ENCODE results near the gene PCYOX1L.

Gene PCYOX1L

DNA sequence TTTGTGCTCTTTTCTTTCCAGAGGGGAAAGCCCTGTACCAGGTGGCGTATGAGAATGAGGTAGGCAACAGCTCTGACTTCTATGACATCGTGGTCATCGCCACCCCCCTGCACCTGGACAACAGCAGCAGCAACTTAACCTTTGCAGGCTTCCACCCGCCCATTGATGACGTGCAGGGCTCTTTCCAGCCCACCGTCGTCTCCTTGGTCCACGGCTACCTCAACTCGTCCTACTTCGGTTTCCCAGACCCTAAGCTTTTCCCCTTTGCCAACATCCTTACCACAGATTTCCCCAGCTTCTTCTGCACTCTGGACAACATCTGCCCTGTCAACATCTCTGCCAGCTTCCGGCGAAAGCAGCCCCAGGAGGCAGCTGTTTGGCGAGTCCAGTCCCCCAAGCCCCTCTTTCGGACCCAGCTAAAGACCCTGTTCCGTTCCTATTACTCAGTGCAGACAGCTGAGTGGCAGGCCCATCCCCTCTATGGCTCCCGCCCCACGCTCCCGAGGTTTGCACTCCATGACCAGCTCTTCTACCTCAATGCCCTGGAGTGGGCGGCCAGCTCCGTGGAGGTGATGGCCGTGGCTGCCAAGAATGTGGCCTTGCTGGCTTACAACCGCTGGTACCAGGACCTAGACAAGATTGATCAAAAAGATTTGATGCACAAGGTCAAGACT, 10.3 kb downstream of the PCYOX1L start:
- Histone ChIP-seq H3K9me3 (ENCODE audit: control insufficient read depth, low read length) (no peaks in the 10 kb centered on the region), H3K4me1 (ENCODE audit: control insufficient read depth, insufficient read depth, low read length, poor library complexity, severe bottlenecking) (peaks cover 4% of the 10 kb centered on the region), H3K27ac (ENCODE audit: low read depth, low read length, severe bottlenecking) (no peak overlapping the region), H3K4me3 (ENCODE audit: extremely low read depth, insufficient read depth, low read length, poor library complexity, severe bottlenecking) (no peak overlapping the region), H3K36me3 (ENCODE audit: control insufficient read depth, insufficient read depth, low read length) (no peaks in the 10 kb centered on the region)
- WGBS, 2 experiments (ENCODE audit: insufficient coverage in 2 of 2): 91 to 97% methylated on average over 19 of the region's 22 CpGs

DNA sequence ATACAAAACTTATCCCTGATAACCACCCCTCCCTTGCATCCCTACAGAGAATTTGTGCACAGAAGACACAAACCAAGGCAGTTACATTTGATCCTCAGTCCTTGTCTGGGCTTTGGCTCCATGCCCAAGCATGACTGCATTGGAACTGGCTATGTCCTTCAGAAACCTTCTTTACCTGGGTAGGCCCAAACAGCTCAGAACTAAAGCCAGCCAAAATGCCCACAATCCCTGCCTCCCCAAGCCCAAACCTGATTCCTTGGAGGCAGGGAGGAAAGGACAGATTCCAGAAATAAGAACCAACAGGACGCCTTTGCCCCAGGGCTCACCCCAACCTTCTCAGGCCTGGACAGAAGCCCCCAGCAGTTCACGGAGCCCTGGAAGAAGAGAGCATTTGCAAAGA, 13.0 kb downstream of the PCYOX1L start:
- Histone ChIP-seq H3K36me3 (ENCODE audit: control insufficient read depth, insufficient read depth, low read length) (no peaks in the 10 kb centered on the region), H3K4me1 (ENCODE audit: control insufficient read depth, insufficient read depth, low read length, poor library complexity, severe bottlenecking) (peaks cover 4% of the 10 kb centered on the region), H3K4me3 (ENCODE audit: extremely low read depth, insufficient read depth, low read length, poor library complexity, severe bottlenecking) (no peak overlapping the region), H3K27ac (ENCODE audit: low read depth, low read length, severe bottlenecking) (no peak overlapping the region), H3K9me3 (ENCODE audit: control insufficient read depth, low read length) (no peaks in the 10 kb centered on the region)
- WGBS, 2 experiments (ENCODE audit: insufficient coverage in 2 of 2): 60 to 86% methylated on average over 1 to 2 of the region's 2 CpGs

DNA sequence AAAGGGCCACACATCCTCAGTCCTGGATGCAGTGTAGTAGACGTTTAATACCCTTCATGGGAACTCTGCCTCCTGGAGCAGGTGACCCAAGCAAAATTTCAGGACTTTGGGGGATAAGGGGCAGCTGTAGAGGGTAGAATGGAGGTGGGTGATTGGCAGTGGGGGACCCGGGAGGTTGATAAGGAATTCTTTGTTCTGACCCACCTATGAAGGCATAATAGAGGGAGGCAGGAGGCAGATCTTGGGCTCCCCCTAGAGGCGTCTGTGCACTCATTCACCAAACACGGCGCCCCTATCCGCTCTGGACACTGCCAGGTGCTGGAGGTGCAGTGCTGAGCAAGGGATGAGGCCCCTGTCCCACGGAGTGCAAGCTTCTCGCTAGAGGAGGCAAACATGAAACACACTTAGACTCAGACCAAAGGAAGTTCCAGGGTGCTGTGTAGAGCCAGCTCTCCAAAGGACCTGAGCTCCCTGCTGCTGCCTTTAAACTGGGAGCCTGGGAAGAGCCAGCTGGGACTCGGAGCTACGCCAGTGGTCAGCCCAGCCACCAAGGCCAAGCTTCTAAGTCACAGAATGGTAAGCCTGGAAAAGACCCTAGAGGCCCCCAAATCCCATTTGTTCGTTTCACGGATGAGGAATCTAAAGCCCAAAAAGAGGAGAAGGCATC, 13.6 kb downstream of the PCYOX1L start:
- H3K4me3 ChIP-seq (ENCODE audit: extremely low read depth, insufficient read depth, low read length, poor library complexity, severe bottlenecking): no peak overlapping the region
- peaks cover 4% of the 10 kb centered on the region for H3K4me1 ChIP-seq (ENCODE audit: control insufficient read depth, insufficient read depth, low read length, poor library complexity, severe bottlenecking)
- no peak overlapping the region for H3K27ac ChIP-seq (ENCODE audit: low read depth, low read length, severe bottlenecking)
- no peaks in the 10 kb centered on the region for H3K36me3 ChIP-seq (ENCODE audit: control insufficient read depth, insufficient read depth, low read length)
- no peaks in the 10 kb centered on the region for H3K9me3 ChIP-seq (ENCODE audit: control insufficient read depth, low read length)
- 53 to 60% methylated on average over 10 to 12 of the region's 12 CpGs for WGBS, 2 experiments (ENCODE audit: insufficient coverage in 2 of 2)

DNA sequence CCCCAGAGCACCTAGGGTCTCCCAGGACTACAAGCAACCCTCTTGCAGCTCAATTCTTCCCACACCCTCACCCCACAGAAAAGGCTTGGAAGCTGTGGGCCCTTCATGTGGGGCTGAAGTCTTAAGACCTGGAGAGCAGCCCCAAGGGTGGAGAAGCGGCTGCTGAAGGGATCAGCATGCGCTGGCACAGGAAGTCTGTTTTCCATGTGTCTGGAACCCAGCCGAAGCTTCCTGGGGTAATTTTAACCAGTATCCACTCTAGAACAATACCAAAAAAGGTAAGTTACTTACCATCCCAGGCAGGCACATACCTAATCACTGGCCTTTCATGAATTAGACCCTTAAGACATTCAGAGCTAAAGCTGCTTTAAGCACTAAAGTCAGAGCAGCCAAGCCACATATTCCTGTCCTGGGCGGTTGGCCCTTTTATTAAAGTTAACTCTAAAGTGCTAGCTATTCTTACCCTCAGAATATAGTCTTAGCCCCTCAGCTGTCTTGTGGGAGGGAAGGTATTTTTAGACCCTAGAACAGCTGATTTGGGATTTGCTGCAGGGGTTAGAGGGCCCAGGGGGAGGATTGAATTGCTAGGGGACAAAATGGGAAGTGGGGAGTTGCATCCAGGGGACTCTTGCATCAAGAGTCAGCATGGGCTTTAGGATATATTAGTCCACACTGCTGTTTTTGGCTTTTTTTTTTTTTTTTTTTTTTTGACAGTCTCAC, 14.4 kb downstream of the PCYOX1L start:
- H3K36me3 ChIP-seq (ENCODE audit: control insufficient read depth, insufficient read depth, low read length): no peaks in the 10 kb centered on the region
- peaks cover 4% of the 10 kb centered on the region for H3K4me1 ChIP-seq (ENCODE audit: control insufficient read depth, insufficient read depth, low read length, poor library complexity, severe bottlenecking)
- WGBS, 2 experiments (ENCODE audit: insufficient coverage in 2 of 2): 90 to 93% methylated on average over 3 to 4 of the region's 4 CpGs
- H3K9me3 ChIP-seq (ENCODE audit: control insufficient read depth, low read length): no peaks in the 10 kb centered on the region
- H3K4me3 ChIP-seq (ENCODE audit: extremely low read depth, insufficient read depth, low read length, poor library complexity, severe bottlenecking): no peak overlapping the region
- no peak overlapping the region for H3K27ac ChIP-seq (ENCODE audit: low read depth, low read length, severe bottlenecking)

DNA sequence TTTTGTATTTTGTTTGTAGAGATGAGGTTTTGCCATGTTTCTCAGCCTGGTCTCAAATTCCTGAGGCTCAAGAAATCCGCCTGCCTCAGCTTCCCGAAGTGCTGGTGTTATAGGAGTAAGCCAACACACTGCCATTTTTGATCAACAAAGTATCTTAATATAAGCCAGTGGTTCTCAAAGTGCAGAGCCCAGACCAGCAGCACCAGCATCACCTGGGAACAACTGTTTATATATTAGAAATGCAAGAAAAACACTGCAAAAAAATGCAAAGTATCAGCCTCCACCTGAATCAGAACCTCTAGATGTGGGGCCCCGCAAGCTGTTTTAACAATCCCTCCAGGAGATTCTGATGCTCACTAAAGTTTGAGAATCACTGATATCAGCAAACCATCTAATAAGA, 15.1 kb downstream of the PCYOX1L start:
- Histone ChIP-seq H3K4me3 (ENCODE audit: extremely low read depth, insufficient read depth, low read length, poor library complexity, severe bottlenecking) (no peak overlapping the region), H3K27ac (ENCODE audit: low read depth, low read length, severe bottlenecking) (no peak overlapping the region), H3K36me3 (ENCODE audit: control insufficient read depth, insufficient read depth, low read length) (no peaks in the 10 kb centered on the region), H3K4me1 (ENCODE audit: control insufficient read depth, insufficient read depth, low read length, poor library complexity, severe bottlenecking) (peaks cover 4% of the 10 kb centered on the region), H3K9me3 (ENCODE audit: control insufficient read depth, low read length) (no peaks in the 10 kb centered on the region)
- WGBS, 2 experiments (ENCODE audit: insufficient coverage in 2 of 2): 100% methylated on average over 1 to 2 of the region's 3 CpGs

DNA sequence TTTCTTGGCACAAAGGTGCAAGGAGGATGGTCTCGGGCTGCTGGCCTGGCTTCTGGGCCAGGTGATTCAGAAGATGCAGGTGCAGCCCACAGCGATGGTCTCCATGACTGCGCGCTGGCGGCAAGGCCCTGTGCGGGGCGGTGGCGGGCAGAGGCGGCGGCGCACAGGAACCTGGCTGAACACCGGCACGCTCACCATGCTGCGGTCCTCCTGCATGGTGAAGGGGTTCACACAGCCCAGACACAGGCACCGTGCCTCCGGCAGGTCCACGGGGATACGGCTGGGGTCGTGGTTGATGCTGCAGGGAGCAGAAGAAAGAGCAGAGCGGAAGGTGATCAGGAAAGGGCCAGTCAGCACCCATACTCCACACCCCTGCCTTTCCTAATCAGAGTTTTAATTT, 16.5 kb downstream of the PCYOX1L start:
- 94 to 100% methylated on average over 13 to 16 of the region's 20 CpGs for WGBS, 2 experiments (ENCODE audit: insufficient coverage in 2 of 2)
- Histone ChIP-seq H3K4me1 (ENCODE audit: control insufficient read depth, insufficient read depth, low read length, poor library complexity, severe bottlenecking) (peaks cover 9% of the 10 kb centered on the region), H3K36me3 (ENCODE audit: control insufficient read depth, insufficient read depth, low read length) (no peaks in the 10 kb centered on the region), H3K9me3 (ENCODE audit: control insufficient read depth, low read length) (no peaks in the 10 kb centered on the region), H3K27ac (ENCODE audit: low read depth, low read length, severe bottlenecking) (no peak overlapping the region), H3K4me3 (ENCODE audit: extremely low read depth, insufficient read depth, low read length, poor library complexity, severe bottlenecking) (no peak overlapping the region)

DNA sequence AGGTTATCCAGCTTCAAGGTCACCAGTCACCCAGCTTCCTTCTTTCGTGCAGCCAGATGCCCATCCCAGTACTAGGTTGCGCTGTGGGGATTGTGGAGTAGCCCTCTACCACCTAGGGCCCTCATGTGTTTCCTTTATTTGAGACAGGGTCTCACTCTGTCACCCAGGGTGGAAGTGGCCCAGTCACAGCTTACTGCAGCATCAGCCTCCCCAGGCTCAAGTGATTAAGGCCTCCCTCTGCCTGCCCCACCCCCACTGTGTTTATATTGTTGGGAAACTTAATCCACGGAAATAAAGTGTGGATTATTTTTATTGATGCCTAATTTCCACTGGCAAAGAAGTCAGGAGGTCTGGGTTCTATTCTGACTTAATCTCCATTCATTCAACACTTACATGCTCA, 17.0 kb downstream of the PCYOX1L start:
- no CpG with 5 or more reads among the region's 3 CpGs for WGBS, 2 experiments (ENCODE audit: insufficient coverage in 2 of 2)
- H3K4me1 ChIP-seq (ENCODE audit: control insufficient read depth, insufficient read depth, low read length, poor library complexity, severe bottlenecking): peaks cover 9% of the 10 kb centered on the region
- no peak overlapping the region for H3K27ac ChIP-seq (ENCODE audit: low read depth, low read length, severe bottlenecking)
- H3K9me3 ChIP-seq (ENCODE audit: control insufficient read depth, low read length): no peaks in the 10 kb centered on the region
- H3K4me3 ChIP-seq (ENCODE audit: extremely low read depth, insufficient read depth, low read length, poor library complexity, severe bottlenecking): no peak overlapping the region
- no peaks in the 10 kb centered on the region for H3K36me3 ChIP-seq (ENCODE audit: control insufficient read depth, insufficient read depth, low read length)

DNA sequence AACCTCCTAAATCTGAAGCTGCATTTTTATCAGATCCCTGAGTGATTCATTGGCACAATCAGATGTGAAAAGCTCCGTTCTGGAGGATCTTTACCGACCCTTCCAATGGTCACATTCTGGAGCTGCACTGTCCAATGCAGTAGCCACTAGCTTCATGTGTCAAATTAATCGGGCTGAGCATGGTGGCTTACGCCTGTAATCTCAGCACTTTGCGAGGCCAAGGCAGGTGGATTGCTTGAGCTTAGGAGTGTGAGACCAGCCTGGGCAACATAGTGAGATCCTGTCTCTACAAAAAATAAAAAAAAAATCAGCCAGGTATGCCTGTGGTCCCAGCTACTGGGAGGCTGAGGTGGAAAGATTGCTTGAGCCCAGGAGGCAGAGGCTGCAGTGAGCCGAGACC, 17.6 kb downstream of the PCYOX1L start:
- WGBS, 2 experiments (ENCODE audit: insufficient coverage in 2 of 2): 92 to 99% methylated on average over 4 of the region's 6 CpGs
- H3K36me3 ChIP-seq (ENCODE audit: control insufficient read depth, insufficient read depth, low read length): no peaks in the 10 kb centered on the region
- H3K4me3 ChIP-seq (ENCODE audit: extremely low read depth, insufficient read depth, low read length, poor library complexity, severe bottlenecking): no peak overlapping the region
- H3K4me1 ChIP-seq (ENCODE audit: control insufficient read depth, insufficient read depth, low read length, poor library complexity, severe bottlenecking): peaks cover 11% of the 10 kb centered on the region
- H3K27ac ChIP-seq (ENCODE audit: low read depth, low read length, severe bottlenecking): no peak overlapping the region
- no peaks in the 10 kb centered on the region for H3K9me3 ChIP-seq (ENCODE audit: control insufficient read depth, low read length)

DNA sequence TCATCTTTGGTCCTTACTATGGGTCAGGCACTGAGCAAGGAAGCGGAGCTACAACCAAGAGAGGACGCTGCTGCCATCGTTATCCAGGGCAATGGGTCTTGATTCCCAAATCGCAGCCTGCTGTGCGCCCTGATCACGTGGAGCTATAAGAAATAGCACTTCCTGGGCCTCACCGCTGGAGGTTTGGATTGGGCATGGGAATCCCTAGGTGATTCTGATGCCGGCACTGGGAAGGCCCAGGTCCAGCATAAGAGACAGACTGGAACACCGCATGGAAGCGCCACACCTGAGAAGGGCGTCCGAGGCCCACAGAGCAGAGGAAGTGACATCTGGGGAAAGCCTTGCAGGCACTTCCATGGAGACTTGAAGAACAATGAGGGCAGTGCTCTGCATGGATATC, 18.3 kb downstream of the PCYOX1L start:
- WGBS, 2 experiments (ENCODE audit: insufficient coverage in 2 of 2): 95% methylated on average over 12 of the region's 12 CpGs
- H3K27ac ChIP-seq (ENCODE audit: low read depth, low read length, severe bottlenecking): no peak overlapping the region
- peaks cover 18% of the 10 kb centered on the region for H3K4me1 ChIP-seq (ENCODE audit: control insufficient read depth, insufficient read depth, low read length, poor library complexity, severe bottlenecking)
- no peaks in the 10 kb centered on the region for H3K9me3 ChIP-seq (ENCODE audit: control insufficient read depth, low read length)
- H3K36me3 ChIP-seq (ENCODE audit: control insufficient read depth, insufficient read depth, low read length): no peaks in the 10 kb centered on the region
- no peak overlapping the region for H3K4me3 ChIP-seq (ENCODE audit: extremely low read depth, insufficient read depth, low read length, poor library complexity, severe bottlenecking)

DNA sequence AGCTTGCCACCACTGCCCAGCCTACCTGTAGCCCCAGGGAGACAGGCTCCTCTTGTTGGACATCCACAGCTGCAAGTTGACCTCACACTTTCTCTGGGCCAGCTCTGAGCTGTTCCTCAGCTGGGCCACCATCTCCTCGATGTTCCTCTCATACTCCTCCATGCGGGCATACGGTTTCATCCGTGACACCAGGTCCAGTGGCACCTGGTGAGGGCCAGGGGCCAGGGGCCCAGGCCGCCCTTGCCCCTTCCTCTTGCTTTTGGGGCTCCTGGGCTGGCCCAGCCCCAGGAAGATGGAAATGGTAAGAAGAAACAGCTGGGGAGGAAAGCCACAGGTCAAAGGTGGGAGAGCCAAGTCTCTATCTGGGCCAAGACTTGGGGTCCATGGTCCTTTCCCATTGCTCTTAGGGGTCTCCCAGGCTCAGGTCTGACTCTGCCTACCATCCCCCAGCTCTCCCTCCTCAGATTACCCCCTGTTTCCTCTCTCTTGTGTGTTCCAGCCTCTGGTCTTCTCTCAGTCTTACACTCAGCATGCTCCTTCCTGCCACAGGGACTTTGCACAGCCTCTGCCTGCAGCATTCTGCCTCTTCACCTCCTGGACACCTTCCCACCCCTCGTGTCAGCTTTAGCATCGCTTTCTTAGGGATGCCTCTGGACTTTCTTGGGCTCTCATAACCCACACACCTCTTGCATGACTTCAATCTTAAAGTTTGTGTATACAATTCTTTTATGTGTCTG, 19.0 kb downstream of the PCYOX1L start:
- no peak overlapping the region for H3K4me3 ChIP-seq (ENCODE audit: extremely low read depth, insufficient read depth, low read length, poor library complexity, severe bottlenecking)
- 93 to 95% methylated on average over 5 to 7 of the region's 7 CpGs for WGBS, 2 experiments (ENCODE audit: insufficient coverage in 2 of 2)
- H3K4me1 ChIP-seq (ENCODE audit: control insufficient read depth, insufficient read depth, low read length, poor library complexity, severe bottlenecking): peaks cover 26% of the 10 kb centered on the region
- no peak overlapping the region for H3K27ac ChIP-seq (ENCODE audit: low read depth, low read length, severe bottlenecking)
- H3K36me3 ChIP-seq (ENCODE audit: control insufficient read depth, insufficient read depth, low read length): no peaks in the 10 kb centered on the region
- no peaks in the 10 kb centered on the region for H3K9me3 ChIP-seq (ENCODE audit: control insufficient read depth, low read length)
